Natural killer cell (primary cell): ENCODE measurements around the gene CFL1. TPM values are rescaled to one million over a fixed set of nuclear protein-coding genes. Genes with fewer than 3 reads are reported as not detected.
A peak's percentile ranks its signal among the peaks of the same experiment; 100 is the strongest.

Experiments used
- ATAC-seq, 3 donors: fragments of 150-1000 bp in 2 of 3; fragments of 200-7000 bp in 1 of 3; cut with Tn5 transposase; 1 replicate in 1 of 3; 2 replicates in 2 of 3; pipeline ENCODE4 v1.10.0; 2021; ENCODE audit warnings: mild to moderate bottlenecking in 2 of 3, moderate library complexity in 2 of 3
- DNase-seq, 2 donors: peaks; one replicate each; pipeline versions ENCODE4 v3.0.0 to v3.0.0-alpha.2; 2013 to 2021; ENCODE audit warnings: mixed read lengths in 1 of 2
- H3K27ac ChIP-seq: one replicate; pipeline ENCODE4 v1.5.1; 2013; ENCODE audit warnings: mild to moderate bottlenecking, low read length
- H3K27me3 ChIP-seq: one replicate; pipeline ENCODE4 v1.6.1; 2013; ENCODE audit warnings: low read length; ENCODE audit not compliant: control insufficient read depth, insufficient read depth
- H3K36me3 ChIP-seq: one replicate; pipeline ENCODE4 v1.6.1; 2013; ENCODE audit warnings: low read length; ENCODE audit not compliant: control insufficient read depth, insufficient read depth
- H3K4me1 ChIP-seq: one replicate; pipeline ENCODE4 v1.6.1; 2013; ENCODE audit warnings: low read length; ENCODE audit not compliant: control insufficient read depth, insufficient read depth
- H3K4me3 ChIP-seq: one replicate; pipeline ENCODE4 v1.5.1; 2013; ENCODE audit warnings: low read length
- H3K9me3 ChIP-seq: one replicate; pipeline ENCODE4 v1.6.1; 2013; ENCODE audit warnings: low read length; ENCODE audit not compliant: control insufficient read depth, insufficient read depth
- H3K27ac Mint-ChIP-seq, 2 donors: one replicate each; pipeline ENCODE4 v1.8.0; 2022; ENCODE audit warnings: mild to moderate bottlenecking in 2 of 2, mixed read lengths in 2 of 2, moderate library complexity in 1 of 2
- H3K27me3 Mint-ChIP-seq, 2 donors: one replicate each; pipeline ENCODE4 v1.8.0; 2022; ENCODE audit warnings: low read depth in 2 of 2, mixed read lengths in 2 of 2
- H3K36me3 Mint-ChIP-seq: one replicate; pipeline ENCODE4 v1.8.0; 2022; ENCODE audit warnings: mixed read lengths
- H3K4me1 Mint-ChIP-seq, 2 donors: one replicate each; pipeline ENCODE4 v1.8.0; 2022; ENCODE audit warnings: mixed read lengths in 2 of 2
- H3K4me3 Mint-ChIP-seq: one replicate; pipeline ENCODE4 v1.8.0; 2022; ENCODE audit warnings: mild to moderate bottlenecking, moderate library complexity, mixed read lengths
- H3K9me3 Mint-ChIP-seq, 2 donors: one replicate each; pipeline ENCODE4 v1.8.0; 2022; ENCODE audit warnings: mixed read lengths in 2 of 2
- WGBS: methylation state at CpG from one replicate; pipeline ENCODE4 v1.1.7; 2013; ENCODE audit warnings: missing lambda C conversion rate; ENCODE audit not compliant: insufficient coverage; 5-methylcytosine and 5-hydroxymethylcytosine counted together
- intact Hi-C: fragments of 100-400 bp; cut with micrococcal nuclease; formaldehyde crosslinking; loops from one replicate; pipeline ENCODE4 v1.14.2; 2022
- total RNA-seq, 4 donors: library from RNA; stranded (reverse); fragments of 120-200 nt in 1 of 4; gene quantifications; one replicate each; pipeline versions ENCODE4 v1.2.3 to v1.2.4, GENCODE V29; 2013 to 2022
- TF ChIP-seq, protein P1 (sequence below): fragments of 200-600 bp; IDR thresholded peaks from one replicate; pipeline ENCODE4 v1.8.0; 2022; ENCODE audit warnings: antibody characterized with exemption

CFL1 gene
- total RNA-seq, 3 donors from 2014 or later (not counting 1 experiment from before 2014, with no cell fraction given), result 1,035 to 1,220 (median 1,095) TPM

DNA sequence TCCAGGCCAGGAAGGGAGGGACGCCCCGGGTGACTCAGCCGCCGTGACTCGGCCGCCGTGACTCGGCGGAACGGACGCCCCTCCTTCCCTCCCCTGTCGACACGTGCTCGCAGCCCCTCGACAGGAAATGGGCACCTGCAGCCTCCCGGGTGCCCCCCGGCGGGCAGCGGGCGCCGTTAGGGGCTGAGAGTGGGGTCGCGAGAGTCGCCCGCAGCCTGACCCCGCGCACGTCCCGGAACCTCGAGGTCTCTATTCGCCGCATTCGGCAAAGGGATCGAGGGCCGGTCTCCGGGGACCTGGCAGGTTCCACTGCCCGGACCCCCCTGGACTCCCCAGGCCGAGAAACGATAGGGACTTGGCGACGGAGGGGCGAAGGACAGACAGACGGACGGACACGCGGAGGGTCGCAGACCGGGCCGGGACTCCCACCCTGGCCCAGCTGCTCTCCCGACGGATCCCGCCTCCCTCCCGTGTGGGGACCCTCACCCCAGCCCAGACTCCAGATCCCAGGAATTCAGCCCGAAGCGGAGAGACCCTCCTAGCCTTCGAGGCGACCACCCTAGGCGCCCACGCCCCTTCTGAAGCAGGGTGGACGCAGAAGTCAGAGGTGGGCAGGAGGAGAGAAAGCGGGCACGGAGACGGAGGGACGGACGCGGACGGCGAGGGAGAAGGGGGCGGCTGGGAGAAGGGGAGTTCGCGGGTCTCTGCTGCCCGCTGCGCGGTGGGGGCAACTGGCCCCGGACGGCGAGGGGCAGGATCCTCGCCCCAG, 41.6 kb upstream of the CFL1 start:
- Histone ChIP-seq H3K9me3 (no peaks in the 10 kb centered on the region), H3K27me3 (peaks cover 5% of the 10 kb centered on the region), H3K4me3 (peak overlapping the region; percentile 30), H3K36me3 (no peaks in the 10 kb centered on the region), H3K27ac (no peak overlapping the region), H3K4me1 (peaks cover 43% of the 10 kb centered on the region)
- 3% methylated on average over 78 of the region's 78 CpGs for WGBS
- DNase-seq (peak; percentile 66 to 69), ATAC-seq (peak in 2 of 3 donors; percentile 37 to 42)
- Mint-ChIP-seq H3K36me3 (no peaks in the 10 kb centered on the region), H3K4me1 (peaks cover 12 to 23% of the 10 kb centered on the region in 2 donors), H3K27ac (peak overlapping the region in 1 of 2 donors; percentile 98), H3K4me3 (peak overlapping the region; percentile 72), H3K9me3 (no peaks in the 10 kb centered on the region), H3K27me3 (peaks cover 0 to 5% of the 10 kb centered on the region in 2 donors)
- intact Hi-C loops, result loop anchor here (1.0 kb wide), 1 partner anchor 9 kb away; the partner anchor contains the start of gene CCDC85B
- TF ChIP-seq, protein P1, sequence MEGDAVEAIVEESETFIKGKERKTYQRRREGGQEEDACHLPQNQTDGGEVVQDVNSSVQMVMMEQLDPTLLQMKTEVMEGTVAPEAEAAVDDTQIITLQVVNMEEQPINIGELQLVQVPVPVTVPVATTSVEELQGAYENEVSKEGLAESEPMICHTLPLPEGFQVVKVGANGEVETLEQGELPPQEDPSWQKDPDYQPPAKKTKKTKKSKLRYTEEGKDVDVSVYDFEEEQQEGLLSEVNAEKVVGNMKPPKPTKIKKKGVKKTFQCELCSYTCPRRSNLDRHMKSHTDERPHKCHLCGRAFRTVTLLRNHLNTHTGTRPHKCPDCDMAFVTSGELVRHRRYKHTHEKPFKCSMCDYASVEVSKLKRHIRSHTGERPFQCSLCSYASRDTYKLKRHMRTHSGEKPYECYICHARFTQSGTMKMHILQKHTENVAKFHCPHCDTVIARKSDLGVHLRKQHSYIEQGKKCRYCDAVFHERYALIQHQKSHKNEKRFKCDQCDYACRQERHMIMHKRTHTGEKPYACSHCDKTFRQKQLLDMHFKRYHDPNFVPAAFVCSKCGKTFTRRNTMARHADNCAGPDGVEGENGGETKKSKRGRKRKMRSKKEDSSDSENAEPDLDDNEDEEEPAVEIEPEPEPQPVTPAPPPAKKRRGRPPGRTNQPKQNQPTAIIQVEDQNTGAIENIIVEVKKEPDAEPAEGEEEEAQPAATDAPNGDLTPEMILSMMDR, result no peak

- peak overlapping the region; percentile 88 for H3K4me3 Mint-ChIP-seq
- no peaks in the 10 kb centered on the region for H3K36me3 Mint-ChIP-seq
- peaks cover 0 to 5% of the 10 kb centered on the region in 2 donors for H3K27me3 Mint-ChIP-seq
- DNase-seq, result no peak
- peaks cover 5% of the 10 kb centered on the region for H3K27me3 ChIP-seq
- WGBS, result 30% methylated on average over 28 of the region's 28 CpGs
- H3K36me3 ChIP-seq, result no peaks in the 10 kb centered on the region
- peak overlapping the region; percentile 66 to 98 for H3K27ac Mint-ChIP-seq
- H3K9me3 Mint-ChIP-seq, result no peaks in the 10 kb centered on the region
- intact Hi-C loops, result no loop called here
- H3K4me1 Mint-ChIP-seq, result peaks cover 18 to 31% of the 10 kb centered on the region in 2 donors
- H3K27ac ChIP-seq, result no peak overlapping the region
- ATAC-seq, result no peak
- H3K9me3 ChIP-seq, result no peaks in the 10 kb centered on the region
- TF ChIP-seq, protein P1, result no peak
- H3K4me1 ChIP-seq, result peaks cover 50% of the 10 kb centered on the region
- no peak overlapping the region for H3K4me3 ChIP-seq
These were observed 40.8 kb upstream of the CFL1 start for GRCh38 chr11:65898656-65899355.

DNA sequence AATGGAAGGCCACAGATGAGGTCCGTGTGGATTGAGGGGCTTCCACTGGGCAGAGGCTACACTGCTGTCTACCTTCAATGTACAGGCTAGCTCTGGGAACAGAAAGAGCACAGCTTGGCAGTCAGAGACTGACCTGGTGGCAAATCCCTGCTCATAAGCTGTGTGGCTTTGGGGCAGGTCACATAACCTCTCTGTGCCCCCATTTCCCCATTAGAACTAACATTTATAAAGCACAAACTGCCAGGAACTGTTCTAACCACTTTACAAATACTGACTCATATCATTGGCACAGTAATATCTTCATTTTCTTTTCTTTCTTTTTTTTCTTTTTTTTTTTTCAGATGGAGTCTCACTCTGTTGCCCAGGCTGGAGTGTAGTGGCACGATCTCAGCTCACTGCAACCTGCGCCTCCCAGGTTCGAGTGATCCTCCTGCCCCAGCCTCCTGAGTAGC, 39.1 kb upstream of the CFL1 start:
- ATAC-seq, result no peak
- Mint-ChIP-seq H3K4me1 (peaks cover 25 to 34% of the 10 kb centered on the region in 2 donors), H3K27ac (peak overlapping the region in 1 of 2 donors; percentile 26), H3K9me3 (no peaks in the 10 kb centered on the region), H3K27me3 (peaks cover 0 to 3% of the 10 kb centered on the region in 2 donors), H3K36me3 (no peaks in the 10 kb centered on the region), H3K4me3 (no peak overlapping the region)
- Histone ChIP-seq H3K36me3 (no peaks in the 10 kb centered on the region), H3K9me3 (no peaks in the 10 kb centered on the region), H3K27me3 (peaks cover 5% of the 10 kb centered on the region), H3K4me1 (peaks cover 62% of the 10 kb centered on the region), H3K27ac (no peak overlapping the region), H3K4me3 (no peak overlapping the region)
- 95% methylated on average over 4 of the region's 4 CpGs for WGBS
- TF ChIP-seq, protein P1, result no peak
- intact Hi-C loops, result no loop called here
- DNase-seq, result no peak
